K562 (cell line): ENCODE results near the gene VPS9D1. TPM values are rescaled to one million over a fixed set of nuclear protein-coding genes. Genes with fewer than 3 reads are reported as not detected.

ENCODE experiments used
- ATAC-seq: fragments of 200-7000 bp; cut with Tn5 transposase; 3 replicates; pipeline ENCODE4 v1.9.1; 2020; ENCODE audit warnings: moderate library complexity
- BruUV-seq: library from RNA; stranded (reverse); fragments of 400-500 nt; replicated peaks from 2 replicates; lab custom pipeline; 2021; lab: Mats Ljungman, UMichigan
- CTCF ChIA-PET: fragments of 300-600 bp; formaldehyde crosslinking; extraction: SDS; loops from one replicate; lab custom pipeline; 2021; ENCODE audit warnings: low intra/inter-chr PET ratio; lab: Yijun Ruan, JAX
- POLR2A ChIA-PET: fragments of 300-600, 350-650 bp; sonication (Branson Sonifier 250); formaldehyde crosslinking; extraction: SDS; loops from one replicate; lab custom pipeline; 2021; ENCODE audit warnings: antibody characterized with exemption, inconsistent platforms; lab: Yijun Ruan, JAX
- DNase-seq, 4 experiments: peaks; one replicate each; pipeline versions ENCODE4 v3.0.0 to v3.0.0-alpha.2; 2011 to 2018; ENCODE audit warnings: low spot score in 3 of 4, mixed read lengths in 3 of 4; ENCODE audit errors: extremely low read depth in 1 of 4
- FAIRE-seq: peaks from 2 replicates; lab custom pipeline; 2011; peaks lifted over from hg19 to GRCh38; lab: Jason Lieb, UNC
- H2AFZ ChIP-seq: 2 replicates; pipeline ENCODE4 v1.6.0; 2011; ENCODE audit warnings: low read depth, low read length, control low read depth, inconsistent platforms
- H3K27ac ChIP-seq: fragments of 200-600 bp; 3 replicates; pipeline ENCODE4 v1.8.0; 2011; ENCODE audit warnings: low read depth, mild to moderate bottlenecking, control low read depth, inconsistent platforms, low read length, moderate library complexity, mixed read lengths; ENCODE audit errors: extremely low read depth
- H3K27me3 ChIP-seq, 2 experiments: fragments of 300-600 bp in 1 of 2; 2 replicates in 1 of 2; 3 replicates in 1 of 2; pipeline versions ENCODE4 v1.6.0 to v1.8.0; 2011; ENCODE audit warnings: inconsistent platforms in 2 of 2, low read length in 2 of 2, mild to moderate bottlenecking in 1 of 2, mixed read lengths in 1 of 2, moderate library complexity in 1 of 2; ENCODE audit not compliant: control insufficient read depth in 2 of 2, insufficient read depth in 2 of 2
- H3K36me3 ChIP-seq: fragments of 300-600 bp; 3 replicates; pipeline ENCODE4 v1.8.0; 2011; ENCODE audit warnings: mild to moderate bottlenecking, low read length, inconsistent platforms; ENCODE audit not compliant: control insufficient read depth, insufficient read depth
- H3K4me1 ChIP-seq, 2 experiments: fragments of 200-600 bp in 1 of 2; replicated peaks in 1 of 2; 2 replicates in 1 of 2; 3 replicates in 1 of 2; pipeline versions ENCODE4 v1.5.1 to v1.8.0; 2011; ENCODE audit warnings: inconsistent platforms in 2 of 2, low read length in 2 of 2, mild to moderate bottlenecking in 1 of 2, mixed read lengths in 1 of 2, moderate library complexity in 1 of 2; ENCODE audit not compliant: control insufficient read depth in 2 of 2, insufficient read depth in 2 of 2
- H3K4me2 ChIP-seq: 2 replicates; pipeline ENCODE4 v1.6.1; 2011; ENCODE audit warnings: low read length, control low read depth, inconsistent platforms, mixed read lengths; ENCODE audit not compliant: insufficient read depth
- H3K4me3 ChIP-seq: fragments of 200-600 bp; sonication (generic), shearing (Covaris generic); 2 replicates; pipeline ENCODE4 v1.5.1; 2016; ENCODE audit warnings: control low read depth, inconsistent platforms
- H3K79me2 ChIP-seq: fragments of 200-600 bp; 3 replicates; pipeline ENCODE4 v1.8.0; 2011; ENCODE audit warnings: low read length, inconsistent platforms; ENCODE audit not compliant: control insufficient read depth, insufficient read depth
- H3K9ac ChIP-seq, 2 experiments: 2 replicates each; pipeline versions ENCODE4 v1.6.0 to v1.6.1; 2011; ENCODE audit warnings: low read depth in 2 of 2, low read length in 2 of 2, control low read depth in 1 of 2, inconsistent platforms in 1 of 2, mild to moderate bottlenecking in 1 of 2, mixed read lengths in 1 of 2; ENCODE audit not compliant: insufficient read depth in 1 of 2
- H3K9me1 ChIP-seq: one replicate; pipeline ENCODE4 v1.6.0; 2011; ENCODE audit warnings: inconsistent platforms, mild to moderate bottlenecking, low read length, moderate library complexity; ENCODE audit not compliant: control insufficient read depth, insufficient read depth
- H3K9me3 ChIP-seq: replicated peaks from 2 replicates; pipeline ENCODE4 v1.5.1; 2011; ENCODE audit warnings: low read depth, low read length, inconsistent platforms; ENCODE audit not compliant: control insufficient read depth, insufficient read depth
- H4K20me1 ChIP-seq: replicated peaks from 2 replicates; pipeline ENCODE4 v1.6.1; 2011; ENCODE audit warnings: low read length, inconsistent platforms, mixed read lengths; ENCODE audit not compliant: control insufficient read depth, insufficient read depth
- AFF1 ChIP-seq, 2 experiments: fragments of 450-650 bp; IDR thresholded peaks; 2 replicates each; pipeline ENCODE4 v1.6.1; 2018; ENCODE audit warnings: mild to moderate bottlenecking in 2 of 2, low read depth in 1 of 2; ENCODE audit not compliant: partially characterized antibody in 2 of 2
- CBX2 ChIP-seq: fragments of 200-600 bp; sonication (generic); IDR thresholded peaks from one replicate; pipeline ENCODE4 v1.6.1; 2012; ENCODE audit warnings: mild to moderate bottlenecking, low read length, inconsistent platforms; ENCODE audit not compliant: insufficient read depth, poor library complexity, severe bottlenecking
- DNMT1 ChIP-seq: fragments of 450-650 bp; IDR thresholded peaks from 2 replicates; pipeline ENCODE4 v1.6.1; 2016; ENCODE audit warnings: antibody characterized with exemption, mild to moderate bottlenecking
- E2F5 ChIP-seq: sonication (generic); formaldehyde crosslinking; IDR thresholded peaks from 2 replicates; pipeline ENCODE4 v1.8.0; 2022; ENCODE audit warnings: mild to moderate bottlenecking, missing genetic modification reagents
- EGR1 ChIP-seq: fragments of 450-650 bp; conservative IDR thresholded peaks from 2 replicates; pipeline ENCODE4 v1.6.1; 2017; ENCODE audit warnings: mild to moderate bottlenecking
- L3MBTL2 ChIP-seq: fragments of 450-650 bp; IDR thresholded peaks from 2 replicates; pipeline ENCODE4 v1.6.1; 2016; ENCODE audit warnings: mild to moderate bottlenecking, moderate library complexity
- MYNN ChIP-seq, 2 experiments: sonication (generic); formaldehyde crosslinking in 1 of 2; IDR thresholded peaks; 2 replicates each; pipeline versions ENCODE4 v1.5.0 to v1.6.1; 2016 to 2020; ENCODE audit warnings: antibody characterized with exemption in 1 of 2, missing genetic modification reagents in 1 of 2
- SAFB2 ChIP-seq: fragments of 200-400 bp; formaldehyde crosslinking; IDR thresholded peaks from 2 replicates; pipeline ENCODE4 v1.6.1; 2018; ENCODE audit warnings: borderline replicate concordance, low read length, low read depth, moderate library complexity; ENCODE audit not compliant: severe bottlenecking
- STAT5A ChIP-seq: IDR thresholded peaks from 2 replicates; pipeline ENCODE4 v1.6.1; 2012; ENCODE audit warnings: low read length, inconsistent platforms, borderline replicate concordance
- UBTF ChIP-seq, 2 experiments: IDR thresholded peaks; 2 replicates each; pipeline ENCODE4 v1.6.1; 2012; ENCODE audit warnings: improper control_type of control experiment in 2 of 2, low read depth in 2 of 2, low read length in 2 of 2, borderline replicate concordance in 1 of 2
- ZNF395 ChIP-seq: fragments of 200-800 bp; sonication (Bioruptor generic); IDR thresholded peaks from 2 replicates; pipeline ENCODE4 v1.6.1; 2017; ENCODE audit warnings: missing genetic modification characterization, missing compliant biosample characterization
- WGBS: fragments of 100-300 bp; shearing (Covaris generic); methylation state at CpG from one replicate; pipeline ENCODE4 v1.1.6; 2016; ENCODE audit warnings: low coverage, mixed read lengths; ENCODE audit not compliant: insufficient coverage; ENCODE audit errors: missing lambda C conversion rate; 5-methylcytosine and 5-hydroxymethylcytosine counted together
- in situ Hi-C: fragments of 300-500 bp; cut with MboI; formaldehyde crosslinking; loops from 4 replicates; pipeline ENCODE4 v1.15.0; 2018; ENCODE audit warnings: inconsistent platforms, mixed read lengths
- intact Hi-C: fragments of 100-400 bp; cut with micrococcal nuclease; formaldehyde crosslinking; loops from 2 replicates; pipeline ENCODE4 v1.14.2; 2022
- polyA plus RNA-seq, 8 experiments: library from polyadenylated mRNA; depleted of rRNA in 4 of 8; stranded (reverse) in 5 of 8; unstranded in 3 of 8; fragments of >200 nt; fragmentation: Nextera tagmentation in 2 of 8; fragmentation: Illumina TruSeq in 1 of 8; extraction: Ambion mirVana in 2 of 8; extraction: Trizol in 1 of 8; gene quantifications; 2 replicates each; pipeline versions ENCODE4 v1.2.1 to v1.2.3, GENCODE V29; 2011 to 2014; ENCODE audit warnings: inconsistent platforms in 1 of 8, missing spikeins in 1 of 8
- total RNA-seq, 7 experiments: library from RNA; depleted of rRNA in 6 of 7; stranded (reverse); fragments of >200 nt in 6 of 7; fragmentation: Illumina TruSeq in 2 of 7; extraction: Trizol in 2 of 7; gene quantifications; 2 replicates each; pipeline versions ENCODE4 v1.2.1 to v1.2.3, GENCODE V29; 2011 to 2021; ENCODE audit warnings: low replicate concordance in 1 of 7

VPS9D1 gene
- total and polyA plus RNA-seq, 9 of the 15 experiments (the other 6 are each of a cell fraction or from before 2014, with no cell fraction given): 0.33 to 3.1 (median 1.1) TPM

GRCh38 chr16:89686520-89687091 lies 34.1 kb downstream of the VPS9D1 start, which contains the start of gene CDK10:
Gene CDK10, plus strand, starts transcription at chr16:89686689. Its CDS starts 22 bp downstream, at chr16:89686711.
- Histone ChIP-seq H3K9me3 (0 out of 2 replicates have a peak, but pooled peaks cover 3% of the 10 kb centered on the region), H3K4me3 (peak within 1 kb of the TSS; percentile 93), H3K27me3 (no peaks in the 10 kb centered on the region), H3K4me1 (peaks cover 6 to 30% of the 10 kb centered on the region in 2 experiments), H3K36me3 (peaks cover 33% of the 10 kb centered on the region; the same call in 2 of the 3 replicates), H3K27ac (peak within 1 kb of the TSS; percentile 97), H3K9ac (peak within 1 kb of the TSS; percentile 92 to 96), H2AFZ (peak within 1 kb of the TSS; percentile 100), H3K79me2 (peaks cover 25% of the 10 kb centered on the region), H3K9me1 (no peaks in the 10 kb centered on the region), H4K20me1 (0 out of 2 replicates have a peak, but pooled peaks cover 7% of the 10 kb centered on the region), H3K4me2 (peak within 1 kb of the TSS; percentile 93)
- ChIA-PET POLR2A (interaction anchor here (0.6 to 1.5 kb wide), 9 partner anchors 9 to 122 kb away, joined by 3 to 16 read pairs (median 4); no protein-coding TSS in a partner anchor), CTCF (interaction anchor here (0.5 kb wide), 1 partner anchor 261 kb away, joined by 3 read pairs; no protein-coding TSS in a partner anchor)
- intact Hi-C loops: no loop called here
- no TSS peak for BruUV-seq
- FAIRE-seq: peak; percentile 93
- in situ Hi-C loops: no loop called here
- peak; percentile 96 for ATAC-seq
- DNase-seq: peak; percentile 95 to 99 (median 98)
- under 1% methylated on average over 41 of the region's 67 CpGs for WGBS
- TF ChIP-seq DNMT1: no peak
- no peak for TF ChIP-seq AFF1 (IDR thresholded peaks at IDR 0.05; ENCODE audit: low read depth in 1 of 2, partially characterized antibody in 2 of 2)
- TF ChIP-seq EGR1: peak; percentile 74
- TF ChIP-seq CBX2: no peak
- 0 out of 2 replicates have a peak, but pooled peaks have one; percentile 28 for TF ChIP-seq ZNF395 (CRISPR knock-in tag)
- peak; percentile 74; the same call in 1 of the 2 replicates for TF ChIP-seq E2F5 (CRISPR knock-in tag)
- no peak for TF ChIP-seq STAT5A
- TF ChIP-seq L3MBTL2: peak; percentile 98
- peak; percentile 99 for TF ChIP-seq MYNN (IDR thresholded peaks at IDR 0.05)
- peak; percentile 90 for TF ChIP-seq MYNN (CRISPR knock-in tag; IDR thresholded peaks at IDR 0.05)
- no peak for TF ChIP-seq SAFB2
- TF ChIP-seq UBTF (IDR thresholded peaks at IDR 0.05; ENCODE audit: borderline replicate concordance in 1 of 2, low read depth in 2 of 2, low read length in 2 of 2): no peak
